Measurements from ENCODE around the gene SNX9.

SNX9 gene

GRCh38 chr6:157982563-157983405 is 159.7 kb downstream of the SNX9 start:
- peak; percentile 39 for DNase-seq

- no peak for DNase-seq
These were observed 160.5 kb downstream of the SNX9 start for GRCh38 chr6:157983406-157984119.

- no peak for DNase-seq
These were observed 161.1 kb downstream of the SNX9 start for GRCh38 chr6:157984128-157984527.

GRCh38 chr6:157984686-157985225 is 161.7 kb downstream of the SNX9 start:
- DNase-seq, result no peak

- peak; percentile 55 for DNase-seq
These were observed 162.5 kb downstream of the SNX9 start for GRCh38 chr6:157985378-157986155.

GRCh38 chr6:157987788-157988699 is 165.0 kb downstream of the SNX9 start:
- DNase-seq, result no peak

- no peak for DNase-seq
These were observed 165.6 kb downstream of the SNX9 start for GRCh38 chr6:157988700-157989063.

GRCh38 chr6:157989541-157990289 is 166.7 kb downstream of the SNX9 start:
- no peak for DNase-seq

- DNase-seq, result no peak
These were observed 167.4 kb downstream of the SNX9 start for GRCh38 chr6:157990321-157991066.

GRCh38 chr6:157991067-157991432 is 168.0 kb downstream of the SNX9 start:
- no peak for DNase-seq

GRCh38 chr6:157993076-157993475 is 170.0 kb downstream of the SNX9 start:
- no peak for DNase-seq

GRCh38 chr6:157994125-157994795 is 171.2 kb downstream of the SNX9 start:
- DNase-seq, result peak; percentile 76
